Thyroid gland (tissue), 4 donors: Measurements from ENCODE around the gene CIAO3.

Source experiments
- CTCF ChIP-seq, 6 experiments: fragments of 200-600 bp in 3 of 6; fragments of 450-650 bp in 3 of 6; sonication (generic) in 3 of 6; IDR thresholded peaks; one replicate each; pipeline ENCODE4 v1.5.1; 2016 to 2019; ENCODE audit warnings: antibody characterized with exemption in 6 of 6, mild to moderate bottlenecking in 2 of 6, inconsistent platforms in 1 of 6, moderate library complexity in 1 of 6
- POLR2A ChIP-seq, 2 donors: fragments of 450-650 bp; IDR thresholded peaks; one replicate each; pipeline ENCODE4 v1.6.1; 2017; ENCODE audit warnings: antibody characterized with exemption in 2 of 2, mild to moderate bottlenecking in 2 of 2, moderate library complexity in 1 of 2

DNA sequence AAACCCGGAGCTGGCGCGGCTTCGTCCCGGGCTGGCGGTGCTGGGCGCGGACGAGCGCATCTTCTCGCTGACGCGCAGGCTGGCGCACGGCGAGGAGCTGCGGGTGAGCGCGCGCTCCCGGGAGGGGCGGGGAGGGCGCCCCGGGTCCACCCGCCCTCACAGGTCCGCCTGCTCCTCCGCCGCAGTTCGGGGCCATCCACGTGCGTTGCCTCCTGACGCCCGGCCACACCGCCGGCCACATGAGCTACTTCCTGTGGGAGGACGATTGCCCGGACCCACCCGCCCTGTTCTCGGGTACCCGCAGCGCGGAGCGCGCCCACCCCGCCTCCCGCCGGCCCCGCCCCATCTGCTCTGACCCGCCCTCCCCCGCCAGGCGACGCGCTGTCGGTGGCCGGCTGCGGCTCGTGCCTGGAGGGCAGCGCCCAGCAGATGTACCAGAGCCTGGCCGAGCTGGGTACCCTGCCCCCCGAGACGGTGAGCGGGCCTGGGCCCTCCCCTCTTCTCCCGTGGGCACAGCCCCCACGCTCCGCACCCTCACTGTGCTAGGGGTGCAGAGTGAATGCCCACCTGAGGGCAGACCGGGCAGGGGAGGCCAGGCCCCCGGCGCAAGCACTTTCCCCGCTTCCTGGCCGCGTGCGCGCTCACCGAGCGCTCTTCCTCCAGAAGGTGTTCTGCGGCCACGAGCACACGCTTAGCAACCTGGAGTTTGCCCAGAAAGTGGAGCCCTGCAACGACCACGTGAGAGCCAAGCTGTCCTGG lies 12.5 kb downstream of the CIAO3 start:
- TF ChIP-seq CTCF (IDR thresholded peaks at IDR 0.05) (no peak), POLR2A (IDR thresholded peaks at IDR 0.05) (no peak)
